Stimulated activated CD8-positive, alpha-beta memory T cell treated with anti-CD3 and anti-CD28 coated beads, Interleukin-7, amount 100 ng/mL, for 24 hours (primary cell): Measurements from ENCODE around the gene SPRR2F.

Experiments
- DNase-seq: peaks from one replicate; pipeline ENCODE4 v3.0.0-alpha.2; 2020; ENCODE audit warnings: low read depth

Gene SPRR2F

DNA sequence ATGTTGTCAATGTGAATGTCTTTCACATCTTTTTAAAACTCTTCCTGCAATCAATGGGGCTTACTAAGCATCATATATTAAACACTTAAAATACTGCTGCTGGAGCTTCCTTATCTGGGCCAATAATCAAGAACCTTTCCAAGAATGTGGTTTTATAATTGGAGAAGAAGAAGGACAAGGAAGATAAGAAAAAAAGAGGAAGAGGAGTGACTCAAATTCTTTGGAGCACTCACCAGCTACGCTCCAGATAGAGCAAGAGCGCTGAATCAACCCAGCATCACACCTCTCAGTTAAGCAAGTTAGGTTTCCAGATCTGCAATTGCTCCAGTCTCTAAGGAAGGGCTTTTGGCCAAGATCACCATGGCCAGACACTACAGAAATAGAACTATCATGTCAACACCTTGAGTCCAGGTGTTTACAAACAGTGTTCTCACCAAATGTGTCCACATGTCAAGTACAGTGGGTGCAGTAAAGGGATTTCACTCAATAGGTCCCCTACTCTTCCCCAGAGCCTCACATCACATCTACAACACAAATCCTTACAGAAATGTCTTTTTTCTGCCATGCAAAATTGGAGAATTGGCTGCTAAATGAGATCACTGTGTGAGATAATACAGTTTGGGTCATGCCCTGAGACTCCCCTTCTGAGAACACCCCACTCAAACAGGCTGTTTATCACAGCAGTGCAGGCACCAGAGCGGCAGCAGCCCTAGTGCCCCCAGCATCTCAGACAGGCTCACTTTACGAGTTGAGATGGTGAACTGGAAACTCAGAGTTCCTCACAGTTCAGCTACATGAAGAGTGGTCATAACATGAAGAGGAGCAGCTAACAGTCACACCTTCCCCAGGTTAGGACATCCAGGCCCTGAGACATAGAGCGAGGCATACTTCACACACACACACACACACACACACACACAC, 40.2 kb downstream of the SPRR2F start:
- no peak for DNase-seq

DNA sequence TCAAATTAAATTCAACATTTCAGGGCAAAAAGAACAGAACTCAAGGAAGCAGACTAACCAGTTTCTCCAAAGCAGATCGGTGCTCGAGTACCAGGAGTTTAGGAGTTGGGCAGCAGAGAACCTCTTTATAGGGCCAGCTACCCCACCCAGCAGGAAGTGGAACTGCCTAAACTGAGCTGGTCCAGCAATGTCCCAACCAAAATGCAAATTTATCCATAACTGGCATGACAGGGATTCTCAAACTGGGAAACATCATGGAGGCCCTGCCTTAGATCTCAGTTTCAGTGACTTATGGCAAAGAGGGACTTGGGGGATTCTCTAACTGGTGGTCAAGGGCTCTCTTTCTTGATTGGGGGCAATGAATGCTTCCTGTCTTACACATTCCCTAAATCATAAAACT, 41.8 kb downstream of the SPRR2F start, which contains the start of gene SPRR2B:
SPRR2B (minus strand) TSS at position 101 of the 400 bp plus-strand sequence. CDS start 772 bp downstream, outside the sequence.
- DNase-seq: no peak

DNA sequence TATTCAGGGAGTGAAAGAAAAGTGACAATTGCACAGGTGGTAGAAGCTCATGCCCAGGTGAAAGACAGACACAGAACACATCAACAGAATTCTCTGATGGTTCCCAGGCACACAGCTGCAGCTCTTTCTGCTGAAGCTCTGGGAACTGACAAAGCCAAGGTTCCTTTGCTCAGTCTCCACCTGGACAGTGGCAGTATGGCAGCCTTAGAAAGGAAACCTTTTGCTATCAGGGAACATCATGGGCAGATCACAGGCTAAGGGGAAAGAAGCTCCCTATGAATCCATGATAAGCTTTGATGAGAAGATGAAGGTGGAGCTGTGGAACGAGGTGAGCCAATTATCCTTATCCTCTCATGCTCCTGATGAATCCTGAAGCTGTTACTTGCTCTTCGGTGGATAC, 43.1 kb downstream of the SPRR2F start:
- no peak for DNase-seq
